ENCODE measurements around the gene SLC35D2.
"Not testable (repeated sequence)": the region's sequence is repeated elsewhere in the genome, so short reads cannot be mapped to it uniquely, and the experiment has no call there.

SLC35D2 gene

DNA sequence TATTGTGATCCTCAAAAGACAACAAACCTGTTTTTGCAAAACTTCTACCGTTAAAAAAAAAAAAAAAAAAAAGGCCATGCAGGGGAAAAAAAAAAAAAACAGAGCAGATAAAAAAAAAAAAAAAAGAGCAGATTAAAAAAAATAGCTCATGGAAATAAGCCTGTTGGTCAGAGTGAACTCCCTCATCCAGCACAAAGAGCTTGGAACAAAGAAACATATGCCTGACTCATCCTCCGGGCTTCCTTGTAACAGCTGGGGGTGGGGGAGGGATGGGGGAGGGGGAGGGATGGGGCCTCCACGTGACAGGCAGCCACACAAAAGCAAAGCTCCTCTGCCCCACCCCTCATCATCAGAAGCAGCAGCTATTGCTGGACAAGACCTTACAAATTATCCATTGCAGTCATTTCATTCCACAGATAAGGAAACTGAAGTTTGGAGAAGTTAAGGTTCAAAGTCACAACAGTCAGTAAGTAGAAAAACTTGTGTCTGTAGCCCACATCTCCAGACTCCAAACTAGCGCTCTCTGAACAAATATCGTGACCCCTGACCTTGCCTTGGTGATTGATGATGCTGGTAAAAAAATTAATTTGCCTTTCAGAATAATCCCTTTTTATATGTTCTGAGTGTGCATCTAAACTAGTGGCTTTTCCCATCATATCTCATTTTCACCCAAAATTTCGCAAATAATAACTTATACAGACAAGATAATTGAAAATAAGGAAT, 38.9 kb downstream of the SLC35D2 start:
- peaks cover 12% of the 10 kb centered on the region for H3K36me3 Mint-ChIP-seq
- H3K27ac Mint-ChIP-seq: no peak overlapping the region
- no peak overlapping the region for H3K4me3 Mint-ChIP-seq
- H3K9me3 Mint-ChIP-seq: peaks cover 3% of the 10 kb centered on the region
- no peaks in the 10 kb centered on the region for H3K27me3 Mint-ChIP-seq
- H3K4me1 Mint-ChIP-seq: no peaks in the 10 kb centered on the region
- no peak for ATAC-seq

DNA sequence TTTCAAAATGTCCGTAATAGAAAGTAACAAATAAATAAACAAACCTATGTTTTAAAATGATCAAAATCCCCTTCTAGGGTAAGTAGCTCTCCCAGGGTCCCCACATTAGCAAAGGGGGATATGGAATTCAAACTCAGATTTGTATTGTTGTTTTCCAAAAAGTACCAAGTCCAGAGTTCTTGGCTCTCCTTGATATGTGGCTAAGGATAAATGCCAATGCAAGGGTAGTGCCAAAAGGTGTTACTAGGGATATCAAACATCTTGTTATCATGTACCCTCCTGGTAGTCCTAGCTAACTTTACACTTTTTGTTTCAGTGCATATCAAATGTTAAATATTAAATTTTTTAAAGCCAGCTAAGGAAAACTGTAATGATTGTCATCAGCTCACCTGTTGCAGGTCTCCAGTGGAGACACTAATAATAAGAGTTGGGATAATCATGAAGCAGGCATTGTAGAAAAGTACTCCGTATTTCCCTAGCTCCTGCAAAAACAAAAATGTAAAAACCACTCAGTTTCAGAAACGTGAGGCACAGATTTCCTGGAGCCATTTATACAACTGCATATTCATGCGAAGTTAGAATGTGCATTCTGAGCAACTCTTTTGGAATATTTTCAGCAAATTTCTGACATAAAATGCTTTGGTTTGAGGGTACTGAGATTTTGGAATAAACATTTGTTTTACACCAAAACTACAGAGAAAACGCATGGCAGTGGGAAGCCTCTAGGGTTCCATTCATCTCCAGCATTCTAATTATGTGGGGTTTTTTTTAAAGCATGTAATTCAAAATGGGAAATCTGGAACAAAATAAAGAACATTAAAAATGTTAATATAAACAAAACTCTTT, 39.8 kb downstream of the SLC35D2 start:
- no peak for ATAC-seq
- peaks cover 6% of the 10 kb centered on the region for H3K36me3 Mint-ChIP-seq

DNA sequence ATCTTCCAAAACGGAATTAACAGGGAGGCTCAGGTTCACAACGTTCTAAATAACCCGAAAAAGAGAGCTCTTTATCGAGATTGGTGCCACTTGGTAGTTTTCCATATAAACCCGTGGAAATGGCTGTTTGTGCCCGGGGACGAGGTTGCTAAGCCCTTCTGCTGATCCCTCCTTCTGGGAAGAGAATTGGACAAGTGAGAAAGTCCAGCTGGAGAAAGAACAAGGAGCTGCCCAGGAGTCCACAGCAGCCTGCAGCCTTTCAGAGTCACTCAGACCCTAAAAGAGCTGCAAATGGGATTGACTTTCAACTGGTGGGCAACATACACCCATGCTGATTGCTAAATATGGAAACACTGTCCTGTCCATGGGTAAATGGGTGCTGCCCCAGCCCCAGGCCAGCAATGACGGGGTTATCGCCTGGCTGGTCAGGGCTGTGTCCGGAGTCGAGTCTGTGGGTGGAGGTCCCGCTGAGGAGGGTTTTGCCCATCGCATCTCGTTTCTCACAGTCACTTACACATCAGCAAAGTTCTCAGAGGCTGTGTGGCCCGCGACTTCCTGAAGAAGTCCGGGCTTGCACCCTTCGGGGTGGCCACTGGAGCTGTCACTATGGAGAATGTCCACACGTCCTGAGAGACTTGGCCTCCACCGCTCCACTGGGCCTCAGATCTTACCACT, 40.8 kb downstream of the SLC35D2 start:
- H3K27me3 Mint-ChIP-seq: no peaks in the 10 kb centered on the region
- no peaks in the 10 kb centered on the region for H3K4me1 Mint-ChIP-seq
- no peak overlapping the region for H3K27ac Mint-ChIP-seq
- no peak overlapping the region for H3K4me3 Mint-ChIP-seq
- ATAC-seq: no peak
- H3K9me3 Mint-ChIP-seq: no peaks in the 10 kb centered on the region
- H3K36me3 Mint-ChIP-seq: no peaks in the 10 kb centered on the region

More for the DNA sequence above, 39.8 kb downstream of the SLC35D2 start:
- no peaks in the 10 kb centered on the region for H3K4me1 Mint-ChIP-seq
- no peak overlapping the region for H3K4me3 Mint-ChIP-seq
- H3K9me3 Mint-ChIP-seq: peaks cover 3% of the 10 kb centered on the region
- no peak overlapping the region for H3K27ac Mint-ChIP-seq
- H3K27me3 Mint-ChIP-seq: no peaks in the 10 kb centered on the region

DNA sequence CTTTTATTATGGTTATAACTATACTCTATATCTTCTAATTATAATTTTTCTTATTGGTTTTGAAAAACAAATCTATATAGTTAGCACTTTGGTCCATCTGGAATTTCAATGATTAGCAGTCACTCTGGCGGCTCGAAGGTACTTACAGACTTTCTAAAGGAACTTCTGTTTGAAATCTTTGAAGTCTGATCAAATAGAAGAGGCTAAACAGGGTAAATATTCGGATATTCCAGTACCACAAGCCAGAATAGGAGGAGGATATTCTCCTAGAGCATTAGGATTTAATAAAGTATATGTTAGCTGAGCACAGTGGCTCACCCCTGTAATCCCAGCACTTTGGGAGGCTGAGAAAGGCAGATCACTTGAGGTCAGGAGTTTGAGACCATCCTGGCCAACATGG, 42.8 kb downstream of the SLC35D2 start:
- H3K27ac Mint-ChIP-seq: no peak overlapping the region
- H3K9me3 Mint-ChIP-seq: no peaks in the 10 kb centered on the region
- H3K27me3 Mint-ChIP-seq: no peaks in the 10 kb centered on the region
- H3K4me1 Mint-ChIP-seq: no peaks in the 10 kb centered on the region
- no peak overlapping the region for H3K4me3 Mint-ChIP-seq
- ATAC-seq: no peak
- no peaks in the 10 kb centered on the region for H3K36me3 Mint-ChIP-seq

DNA sequence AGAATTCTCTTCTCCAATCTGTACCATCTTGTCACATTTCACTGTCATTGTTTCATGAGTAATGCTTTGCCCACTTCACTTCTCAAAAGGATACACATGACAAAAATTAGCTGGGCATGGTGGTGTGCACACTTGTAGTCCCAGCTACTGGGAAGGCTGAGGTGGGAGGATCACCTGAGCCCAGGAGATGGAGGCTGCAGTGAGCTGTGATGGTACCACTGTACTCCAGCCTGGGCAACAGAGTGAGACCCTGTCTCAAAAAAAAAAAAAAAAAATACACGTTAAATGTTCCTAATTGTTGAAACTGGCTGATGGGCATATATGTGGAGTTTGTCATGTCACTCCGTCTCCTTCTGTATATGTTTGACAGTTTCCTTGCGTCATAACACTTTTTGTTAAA, 45.2 kb downstream of the SLC35D2 start:
- no peak for ATAC-seq
- no peak overlapping the region for H3K4me3 Mint-ChIP-seq
- no peaks in the 10 kb centered on the region for H3K36me3 Mint-ChIP-seq
- H3K9me3 Mint-ChIP-seq: no peaks in the 10 kb centered on the region
- no peaks in the 10 kb centered on the region for H3K27me3 Mint-ChIP-seq
- no peak overlapping the region for H3K27ac Mint-ChIP-seq
- H3K4me1 Mint-ChIP-seq: no peaks in the 10 kb centered on the region

DNA sequence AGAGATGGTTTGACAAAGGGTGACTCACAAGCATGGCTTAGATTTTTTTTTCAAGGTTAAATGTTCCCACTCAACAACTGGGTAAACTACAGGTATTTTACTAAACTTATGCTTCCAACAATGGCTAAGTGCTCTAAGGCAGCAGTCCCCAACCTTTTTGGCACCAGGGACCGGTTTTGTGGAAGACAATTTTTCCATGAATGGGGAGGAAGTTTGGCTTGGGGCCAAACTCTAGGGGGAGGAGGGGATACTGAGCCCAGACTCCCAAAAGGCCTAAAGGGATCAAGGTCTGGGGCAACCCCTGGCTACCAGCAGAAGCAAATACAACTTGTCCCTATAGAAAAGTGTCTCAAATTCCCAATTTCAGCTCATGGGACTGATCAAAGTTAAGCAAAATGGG, 49.6 kb downstream of the SLC35D2 start:
- Mint-ChIP-seq H3K27ac (no peak overlapping the region), H3K9me3 (no peaks in the 10 kb centered on the region), H3K27me3 (no peaks in the 10 kb centered on the region), H3K4me3 (no peak overlapping the region), H3K4me1 (no peaks in the 10 kb centered on the region), H3K36me3 (no peaks in the 10 kb centered on the region)
- ATAC-seq: no peak

DNA sequence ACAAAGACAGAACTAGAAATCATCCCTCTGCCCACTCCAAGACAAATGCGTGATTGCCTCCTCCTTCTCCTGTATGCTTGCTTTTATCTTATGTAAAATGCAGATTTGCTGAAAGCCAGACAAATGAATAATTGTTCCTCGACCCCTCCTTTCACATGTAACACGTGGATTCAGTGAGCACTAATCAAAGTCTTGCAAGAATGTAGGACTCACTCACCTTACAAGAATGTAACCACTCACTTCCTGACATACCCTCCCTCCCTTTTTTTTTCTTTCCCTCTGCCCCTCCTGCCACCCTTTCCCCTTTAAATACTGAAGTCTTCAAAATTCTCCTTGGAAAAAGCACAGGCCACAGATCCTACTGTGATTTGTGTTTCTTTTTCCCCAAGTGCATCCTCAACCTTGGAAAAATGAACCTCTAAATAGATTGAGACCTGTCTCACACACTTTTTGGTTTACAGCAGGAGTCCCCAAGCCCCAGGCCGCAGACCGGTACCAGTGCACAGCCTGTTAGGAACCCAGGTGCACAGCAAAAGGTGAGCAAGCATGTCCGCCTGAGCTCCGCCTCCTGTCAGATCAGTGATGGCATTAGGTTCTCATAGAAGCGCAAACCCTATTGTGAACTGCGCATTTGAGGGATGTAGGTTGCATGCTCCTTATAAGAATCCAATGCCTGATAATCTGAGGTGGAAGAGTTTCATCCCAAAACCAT, 52.1 kb downstream of the SLC35D2 start:
- ATAC-seq: no peak
- Mint-ChIP-seq H3K4me1 (no peaks in the 10 kb centered on the region), H3K4me3 (no peak overlapping the region), H3K27ac (no peak overlapping the region), H3K9me3 (no peaks in the 10 kb centered on the region), H3K36me3 (no peaks in the 10 kb centered on the region), H3K27me3 (no peaks in the 10 kb centered on the region)

DNA sequence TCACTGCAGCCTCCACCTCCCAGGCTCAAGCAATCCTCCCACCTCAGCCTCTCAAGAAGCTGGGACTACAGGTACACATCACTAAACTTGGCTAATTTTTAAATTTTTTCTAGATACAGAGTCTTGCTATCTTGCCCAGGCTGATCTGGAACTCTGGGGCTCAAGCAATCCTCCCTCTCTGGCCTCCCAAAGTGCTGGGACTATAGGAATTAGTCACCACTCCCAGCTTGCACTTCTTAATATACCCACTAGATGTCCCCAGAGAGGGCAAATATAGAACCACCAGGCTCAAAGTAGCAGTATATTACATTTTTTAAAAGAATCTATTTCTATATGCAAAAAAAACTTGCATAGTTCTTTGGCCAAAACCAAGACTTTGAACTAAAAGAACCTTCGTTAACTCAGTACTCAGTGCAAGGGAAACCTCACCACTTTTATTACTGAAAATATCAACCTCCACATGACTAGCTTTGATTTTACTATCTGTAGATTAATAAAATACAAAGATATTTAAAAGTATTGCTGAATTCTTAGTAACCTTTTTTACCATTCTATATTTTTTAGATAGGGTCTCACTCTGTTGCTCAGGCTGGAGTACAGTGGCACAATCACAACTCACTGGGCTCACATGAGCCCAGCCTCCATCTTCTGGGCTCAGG, 55.7 kb downstream of the SLC35D2 start:
- Mint-ChIP-seq H3K9me3 (no peaks in the 10 kb centered on the region), H3K27me3 (no peaks in the 10 kb centered on the region), H3K27ac (no peak overlapping the region), H3K4me1 (no peaks in the 10 kb centered on the region), H3K36me3 (no peaks in the 10 kb centered on the region), H3K4me3 (no peak overlapping the region)
- peak; percentile 63 for ATAC-seq

DNA sequence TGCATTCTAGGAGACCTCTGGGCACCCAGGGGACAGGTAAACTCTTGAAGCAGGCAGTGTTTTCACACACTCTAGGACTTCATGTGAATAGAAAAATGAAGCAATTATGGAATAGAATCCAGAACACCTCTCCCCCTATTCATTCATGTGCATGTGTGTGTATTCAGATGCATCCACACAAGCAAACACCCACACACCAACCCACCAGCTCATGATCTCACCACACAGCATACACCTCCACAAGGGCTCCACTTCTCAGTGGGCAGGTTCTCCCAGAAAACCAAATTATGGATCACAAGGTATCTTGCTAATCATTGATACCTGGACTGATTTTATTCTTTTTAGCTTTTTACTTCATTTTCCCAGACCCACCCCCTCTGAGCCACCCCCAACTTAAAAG, 60.3 kb downstream of the SLC35D2 start:
- Mint-ChIP-seq H3K27me3 (no peaks in the 10 kb centered on the region), H3K36me3 (no peaks in the 10 kb centered on the region), H3K9me3 (no peaks in the 10 kb centered on the region), H3K4me3 (no peak overlapping the region), H3K27ac (no peak overlapping the region), H3K4me1 (no peaks in the 10 kb centered on the region)
- ATAC-seq: no peak

DNA sequence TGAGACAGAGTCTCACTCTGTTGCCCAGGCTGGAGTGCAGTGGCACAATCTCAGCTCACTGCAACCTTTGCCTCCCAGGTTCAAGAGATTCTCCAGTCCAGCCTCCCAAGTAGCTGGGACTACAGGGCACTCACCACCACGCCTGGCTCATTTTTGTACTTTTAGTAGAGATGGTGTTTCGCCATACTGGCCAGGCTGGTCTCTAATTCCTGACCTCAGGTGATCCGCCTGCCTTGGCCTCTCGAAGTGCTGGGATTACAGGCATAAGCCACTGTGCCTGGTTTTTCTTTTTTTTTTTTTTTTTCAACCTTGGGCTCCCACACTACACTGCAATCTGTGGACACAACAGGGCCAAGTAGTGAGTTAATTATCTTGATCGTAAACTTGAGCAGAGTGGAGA, 60.8 kb downstream of the SLC35D2 start:
- H3K4me3 Mint-ChIP-seq, ATAC-seq, H3K36me3 Mint-ChIP-seq, H3K4me1 Mint-ChIP-seq, H3K27me3 Mint-ChIP-seq, H3K27ac Mint-ChIP-seq, H3K9me3 Mint-ChIP-seq: not testable (repeated sequence)

DNA sequence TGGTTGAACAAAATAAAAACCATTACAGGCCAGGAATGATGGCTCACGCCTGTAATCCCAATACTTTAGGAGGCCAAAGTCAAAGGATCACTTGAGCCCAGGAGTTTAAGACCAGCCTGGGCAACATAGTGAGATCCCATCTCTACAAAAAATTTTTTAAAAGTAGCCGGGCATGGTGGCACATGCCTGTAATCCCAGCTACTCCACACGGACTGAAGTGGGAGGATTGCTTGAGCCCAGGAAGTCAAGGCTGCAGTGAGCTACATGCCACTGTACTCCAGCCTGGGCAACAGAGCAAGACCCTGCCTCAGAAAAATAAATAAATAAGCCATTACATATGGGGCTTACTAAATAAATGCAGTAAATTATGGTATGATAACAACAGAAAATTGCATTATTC, 61.3 kb downstream of the SLC35D2 start:
- not testable (repeated sequence) for H3K27me3 Mint-ChIP-seq, H3K9me3 Mint-ChIP-seq, ATAC-seq, H3K4me1 Mint-ChIP-seq, H3K27ac Mint-ChIP-seq, H3K4me3 Mint-ChIP-seq, H3K36me3 Mint-ChIP-seq

DNA sequence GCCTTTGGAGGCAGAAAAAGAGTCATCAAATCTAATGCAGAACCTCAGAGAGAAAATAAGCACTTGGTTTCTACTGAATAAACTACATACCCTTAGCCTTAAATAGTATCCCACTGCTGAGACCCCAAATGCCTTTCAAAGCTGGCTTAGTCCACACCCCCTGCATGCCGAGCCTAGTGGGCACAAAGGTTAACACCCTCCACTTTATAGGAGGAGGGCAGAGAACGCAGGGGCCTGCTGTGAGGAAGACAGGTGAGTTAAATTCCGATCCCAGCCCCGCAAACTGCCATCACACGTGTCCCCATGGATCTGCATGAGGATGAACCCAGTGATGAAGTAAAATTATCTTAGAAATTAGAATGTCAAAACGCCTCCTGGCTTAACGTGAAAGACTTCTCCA, 62.0 kb downstream of the SLC35D2 start:
- Mint-ChIP-seq H3K27me3 (no peaks in the 10 kb centered on the region), H3K27ac (no peak overlapping the region), H3K9me3 (no peaks in the 10 kb centered on the region), H3K4me3 (no peak overlapping the region), H3K4me1 (peaks cover 6% of the 10 kb centered on the region), H3K36me3 (no peaks in the 10 kb centered on the region)
- ATAC-seq: no peak

DNA sequence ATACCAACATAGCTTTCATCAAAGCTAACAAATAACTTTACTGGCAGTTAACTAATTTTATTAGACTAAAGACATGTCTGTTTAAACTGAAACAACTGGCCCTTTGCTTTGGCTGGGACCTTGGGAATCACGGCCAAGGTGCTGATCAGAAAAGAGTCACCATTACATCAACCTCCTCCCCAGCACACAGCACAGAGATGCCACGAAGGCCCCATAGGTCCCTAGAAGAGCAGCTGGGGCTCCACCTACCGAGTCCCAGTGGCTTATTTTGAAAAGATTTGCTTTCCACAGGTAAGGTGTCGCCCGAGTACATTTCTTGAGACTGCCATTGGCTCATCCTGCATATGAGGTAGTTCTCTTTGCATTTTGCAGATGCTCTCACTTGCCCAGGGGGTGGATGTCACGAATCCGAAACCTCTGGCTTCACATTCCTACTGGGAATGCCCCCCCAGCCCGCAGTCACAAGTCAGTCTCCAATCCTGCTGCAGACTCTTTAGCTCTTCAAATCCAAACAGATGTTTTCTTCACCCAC, 62.7 kb downstream of the SLC35D2 start:
- H3K27ac Mint-ChIP-seq: no peak overlapping the region
- H3K36me3 Mint-ChIP-seq: no peaks in the 10 kb centered on the region
- no peaks in the 10 kb centered on the region for H3K27me3 Mint-ChIP-seq
- no peak overlapping the region for H3K4me3 Mint-ChIP-seq
- no peak for ATAC-seq
- peaks cover 6% of the 10 kb centered on the region for H3K4me1 Mint-ChIP-seq
- H3K9me3 Mint-ChIP-seq: no peaks in the 10 kb centered on the region

DNA sequence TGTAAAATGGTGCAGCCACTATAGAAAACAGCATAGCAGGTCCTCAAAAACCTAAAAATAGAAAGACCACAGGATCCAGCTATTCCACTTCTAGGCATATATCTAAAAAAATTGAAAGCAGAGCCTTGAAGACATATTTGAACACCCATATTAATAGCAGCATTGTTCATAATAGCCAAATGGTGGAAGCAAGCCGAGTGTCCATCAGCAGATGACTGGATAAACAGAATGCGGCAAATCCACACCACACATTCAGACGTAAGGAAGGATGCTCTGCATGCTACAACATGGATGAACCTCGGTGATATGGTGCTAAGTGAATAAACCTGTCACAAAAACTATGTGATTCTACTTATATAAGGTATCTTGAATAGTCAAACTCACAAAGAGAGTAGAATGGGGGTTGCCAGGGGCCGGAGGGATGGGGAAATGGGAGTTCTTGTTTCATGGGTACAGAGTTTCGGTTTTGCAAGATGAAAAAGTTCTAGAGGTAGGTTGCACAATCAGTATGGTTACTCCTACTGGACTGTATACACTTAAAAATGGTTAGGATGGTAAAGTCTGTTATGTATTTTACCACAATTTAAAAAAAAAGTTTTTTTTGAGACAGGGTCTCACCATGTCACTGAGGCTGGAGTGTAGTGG, 64.5 kb downstream of the SLC35D2 start:
- Mint-ChIP-seq H3K4me3 (no peak overlapping the region), H3K9me3 (no peaks in the 10 kb centered on the region), H3K4me1 (peaks cover 6% of the 10 kb centered on the region), H3K36me3 (no peaks in the 10 kb centered on the region), H3K27ac (no peak overlapping the region), H3K27me3 (no peaks in the 10 kb centered on the region)
- ATAC-seq: no peak

All from stimulated activated memory B cell treated with anti-CD40 and anti-IgM and Interleukin-4, amounts not matched to agents 10 μg/mL and 1 μg/mL and 100 μg/mL, for 72 hours (primary cell).